NB4 (cell line): ENCODE results near the gene TMEM88.

Source experiments
- MYC ChIP-seq: IDR thresholded peaks from 2 replicates; pipeline ENCODE4 v1.6.1; 2011; ENCODE audit warnings: low read depth, low read length
- POLR2A ChIP-seq: IDR thresholded peaks from 2 replicates; pipeline ENCODE4 v1.6.1; 2011; ENCODE audit warnings: mild to moderate bottlenecking; ENCODE audit not compliant: insufficient read length; ENCODE audit errors: extremely low read depth

DNA sequence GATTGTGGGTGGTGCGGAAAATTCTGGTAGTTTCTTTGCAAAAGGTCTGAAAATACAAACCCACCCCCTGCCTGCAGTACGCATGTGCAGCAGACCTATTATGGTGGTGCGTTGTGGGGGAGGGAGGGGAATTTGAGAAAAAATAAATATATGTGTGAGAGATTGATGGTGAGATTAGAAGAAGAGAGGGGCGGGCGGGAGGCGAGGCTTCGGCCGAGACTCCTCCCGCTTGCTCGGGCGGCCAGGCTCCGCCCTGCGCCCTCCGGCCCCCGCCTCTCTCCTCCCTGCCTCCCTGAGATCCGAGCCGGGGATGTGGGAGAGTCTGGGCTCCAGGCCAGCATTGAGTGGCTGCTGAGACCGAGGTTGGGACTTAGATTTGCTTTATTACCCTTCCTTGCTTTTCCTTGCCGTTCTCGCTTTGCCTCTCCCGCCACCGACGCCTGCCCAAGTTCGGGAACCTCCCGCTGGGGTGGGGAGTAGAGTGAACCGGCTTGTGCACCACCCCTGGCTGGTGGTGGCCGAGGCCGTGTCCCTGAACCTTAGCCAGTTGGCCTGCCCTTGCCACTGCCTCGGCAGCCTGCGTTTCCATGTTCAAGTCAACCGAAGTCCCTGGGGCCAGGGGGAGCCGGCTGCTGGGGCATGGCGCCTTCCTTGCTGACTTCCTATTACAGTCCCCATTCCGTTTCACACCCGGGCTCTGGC is 32.8 kb downstream of the TMEM88 start:
- TF ChIP-seq POLR2A: no peak
- no peak; the same call in 1 of the 2 replicates for TF ChIP-seq MYC
